HG03159 (cell line): ENCODE results near the gene ACBD6.

Source experiments
- ATAC-seq: cut with Tn5 transposase; IDR thresholded peaks from one replicate; pipeline ENCODE4 v1.9.1; 2021; ENCODE audit warnings: mild to moderate bottlenecking, moderate library complexity; ENCODE audit not compliant: unreplicated experiment

ACBD6 gene

GRCh38 chr1:180272395-180272794 lies 230.0 kb downstream of the ACBD6 start:
- no peak for ATAC-seq

DNA sequence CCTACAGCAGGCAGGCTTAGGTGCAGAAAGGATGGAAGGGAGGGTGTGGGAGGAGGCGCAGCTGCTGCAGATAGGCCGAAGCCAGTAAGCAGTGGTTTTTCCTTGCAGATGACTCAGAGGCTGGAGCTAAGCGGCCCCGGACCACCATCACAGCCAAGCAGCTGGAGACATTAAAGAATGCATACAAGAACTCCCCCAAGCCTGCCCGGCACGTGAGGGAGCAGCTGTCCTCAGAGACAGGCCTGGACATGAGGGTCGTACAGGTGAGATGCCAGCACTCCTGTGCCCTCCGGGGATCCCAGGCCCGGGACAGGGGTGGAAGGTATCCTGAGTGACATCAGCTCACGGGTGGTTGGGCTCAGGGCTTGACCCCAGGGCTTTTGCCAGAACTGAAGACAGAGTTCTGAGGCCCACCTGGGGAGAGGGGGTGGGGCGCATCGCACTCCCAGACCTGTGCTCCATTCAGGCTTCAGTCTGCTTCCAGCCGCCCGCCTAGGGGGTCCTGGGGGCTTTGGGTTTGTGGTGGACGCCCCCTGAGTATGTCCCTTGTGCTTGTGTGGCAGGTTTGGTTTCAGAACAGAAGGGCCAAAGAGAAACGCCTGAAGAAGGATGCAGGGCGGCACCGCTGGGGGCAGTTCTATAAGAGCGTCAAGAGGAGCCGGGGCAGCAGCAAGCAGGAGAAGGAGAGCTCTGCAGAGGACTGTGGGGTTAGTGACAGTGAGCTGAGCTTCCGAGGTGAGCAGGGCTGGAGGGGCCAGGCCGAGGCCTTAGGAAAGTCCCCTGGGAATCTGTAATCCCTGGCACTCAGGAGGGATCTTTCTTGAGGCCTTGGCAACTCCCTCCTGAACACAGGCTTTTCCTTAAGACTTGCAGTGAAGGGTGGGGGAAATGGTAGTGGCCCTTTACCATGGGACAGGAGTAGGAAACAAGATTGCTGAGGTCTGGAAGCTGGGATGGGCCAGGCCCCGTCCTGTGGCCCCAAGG lies 230.8 kb downstream of the ACBD6 start:
- no peak for ATAC-seq

GRCh38 chr1:180270530-180271271 lies 231.7 kb downstream of the ACBD6 start:
- ATAC-seq, result no peak

- ATAC-seq, result no peak
These were observed 232.5 kb downstream of the ACBD6 start for GRCh38 chr1:180269645-180270529.

- no peak for ATAC-seq
These were observed 233.8 kb downstream of the ACBD6 start for GRCh38 chr1:180268556-180269075.

- no peak for ATAC-seq
These were observed 234.4 kb downstream of the ACBD6 start for GRCh38 chr1:180267761-180268555.

DNA sequence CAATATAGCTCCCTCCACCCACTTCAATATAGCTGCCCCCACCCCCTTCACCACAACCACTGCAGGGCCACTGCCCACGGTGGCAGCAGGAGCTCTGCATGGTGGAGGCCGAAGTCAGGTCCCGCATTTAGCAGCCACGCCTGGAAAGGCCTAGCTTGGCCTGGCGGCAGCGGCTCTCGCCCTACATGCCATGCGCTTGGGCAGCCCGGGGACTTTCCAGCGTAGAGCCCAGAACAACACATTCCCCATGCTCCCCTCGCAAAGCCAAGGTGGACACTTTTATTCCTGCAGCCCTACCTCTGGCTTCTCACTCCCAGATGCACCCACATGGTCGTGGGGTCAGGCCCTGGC lies 235.2 kb downstream of the ACBD6 start:
- no peak for ATAC-seq

- no peak for ATAC-seq
These were observed 235.8 kb downstream of the ACBD6 start for GRCh38 chr1:180266275-180267210.

- ATAC-seq, result no peak
These were observed 236.5 kb downstream of the ACBD6 start for GRCh38 chr1:180265871-180266270.

DNA sequence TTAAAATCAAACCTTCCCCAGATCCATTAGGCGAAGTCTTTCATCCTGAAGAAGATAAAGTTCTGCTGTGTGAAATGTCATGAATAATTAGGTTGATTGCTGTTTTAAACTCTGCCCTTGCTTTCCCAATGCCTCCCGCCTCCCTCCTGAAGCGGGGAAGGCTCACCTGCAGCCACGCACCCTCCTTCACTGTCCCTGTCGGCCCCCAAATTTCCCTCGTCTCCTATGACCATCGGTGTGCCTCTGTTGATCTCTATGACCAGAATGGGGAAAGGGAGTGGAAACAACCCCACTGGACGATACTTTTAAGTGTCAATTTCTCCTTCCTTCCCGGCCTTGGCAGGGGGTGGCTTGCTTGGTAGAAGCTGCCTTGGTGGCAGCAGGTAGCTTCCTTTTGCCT lies 237.2 kb downstream of the ACBD6 start:
- ATAC-seq, result no peak

DNA sequence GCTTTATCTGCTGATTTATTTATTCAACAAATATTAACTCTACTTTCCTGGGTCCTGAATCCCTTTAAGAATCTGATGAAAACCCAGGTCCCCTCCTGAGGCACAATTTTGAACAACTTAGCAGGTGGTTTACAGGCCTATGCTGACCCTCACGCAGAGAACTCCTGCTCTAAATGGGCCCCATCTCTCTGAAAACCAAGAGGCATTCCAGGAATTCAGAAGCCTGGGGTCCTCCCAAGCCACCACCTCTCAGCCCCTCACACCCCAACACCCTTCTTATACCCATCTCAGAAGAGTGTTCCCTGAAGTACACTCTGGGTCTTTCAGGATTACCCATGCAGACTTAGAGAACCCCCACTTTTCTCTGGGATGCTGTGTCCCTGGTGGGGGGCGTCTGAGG lies 237.8 kb downstream of the ACBD6 start:
- ATAC-seq, result no peak

- ATAC-seq, result no peak
These were observed 239.5 kb downstream of the ACBD6 start for GRCh38 chr1:180262628-180263488.

DNA sequence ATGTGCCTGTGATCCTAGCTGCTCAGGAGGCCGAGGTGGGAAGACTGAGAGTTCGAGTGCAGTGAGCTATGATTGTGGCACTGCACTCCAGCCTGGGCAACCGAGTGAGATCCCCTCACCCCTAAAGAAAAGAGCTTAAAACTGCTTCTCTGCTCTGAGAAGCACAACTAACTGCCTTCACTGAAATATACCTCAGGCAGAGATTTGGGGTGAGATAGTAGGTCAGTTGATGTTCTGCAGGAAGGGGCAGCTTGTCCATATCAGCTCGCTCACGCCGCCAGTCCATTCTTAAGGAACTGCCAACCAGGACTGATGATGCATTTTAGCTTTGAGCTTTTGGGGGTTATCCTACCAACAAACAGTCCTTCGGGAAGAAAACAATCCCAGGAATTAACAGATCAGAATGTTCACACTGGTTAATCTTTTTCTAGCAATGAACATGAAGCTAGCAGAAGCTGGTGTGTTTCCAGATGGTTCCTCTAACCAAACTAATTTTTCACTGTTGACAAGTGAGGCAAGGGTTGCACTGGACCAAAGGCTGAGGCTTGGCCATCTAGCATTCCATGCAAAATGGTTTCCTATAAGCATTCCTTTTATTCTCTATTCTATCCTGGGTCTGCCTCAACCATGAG lies 240.7 kb downstream of the ACBD6 start:
- no peak for ATAC-seq

DNA sequence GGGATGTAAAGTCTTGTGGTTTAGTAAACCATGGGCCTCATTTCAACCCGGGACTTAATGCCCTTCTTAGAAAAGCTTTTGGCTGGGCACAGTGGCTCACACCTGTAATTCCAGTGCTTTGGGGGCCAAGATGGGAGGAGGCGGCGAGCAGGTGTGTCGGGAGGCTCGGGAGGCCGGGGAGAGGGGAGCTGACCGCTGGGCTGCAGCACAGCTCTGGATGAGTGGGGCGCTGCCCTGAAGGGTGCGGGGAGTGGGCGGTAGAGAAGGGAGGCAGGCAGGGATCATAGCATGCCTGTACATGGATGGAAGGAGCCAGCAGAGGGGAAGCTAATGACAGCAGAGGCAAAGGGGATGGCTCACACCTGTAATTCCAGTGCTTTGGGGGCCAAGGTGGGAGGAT lies 241.3 kb downstream of the ACBD6 start:
- ATAC-seq, result no peak

DNA sequence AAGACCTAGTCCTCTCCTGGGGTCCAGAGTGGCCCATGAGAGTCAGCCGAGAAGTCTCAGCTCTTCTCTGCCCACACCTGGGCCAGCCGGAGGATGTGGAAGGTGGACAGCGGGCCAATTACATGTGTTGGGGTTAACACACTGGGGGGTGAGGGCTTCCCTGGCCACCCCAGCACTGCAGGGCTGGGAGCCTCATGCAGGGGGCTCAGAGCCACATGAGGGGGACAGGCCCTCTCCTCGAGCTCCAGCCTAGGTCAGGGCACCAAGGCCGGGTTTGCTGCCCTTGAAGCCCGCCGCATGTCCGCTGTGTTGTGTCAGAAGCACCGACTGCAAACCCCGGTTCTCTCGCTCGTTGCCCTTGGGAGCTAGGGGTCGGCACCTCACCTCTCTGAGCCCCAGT lies 241.8 kb downstream of the ACBD6 start:
- ATAC-seq, result no peak

DNA sequence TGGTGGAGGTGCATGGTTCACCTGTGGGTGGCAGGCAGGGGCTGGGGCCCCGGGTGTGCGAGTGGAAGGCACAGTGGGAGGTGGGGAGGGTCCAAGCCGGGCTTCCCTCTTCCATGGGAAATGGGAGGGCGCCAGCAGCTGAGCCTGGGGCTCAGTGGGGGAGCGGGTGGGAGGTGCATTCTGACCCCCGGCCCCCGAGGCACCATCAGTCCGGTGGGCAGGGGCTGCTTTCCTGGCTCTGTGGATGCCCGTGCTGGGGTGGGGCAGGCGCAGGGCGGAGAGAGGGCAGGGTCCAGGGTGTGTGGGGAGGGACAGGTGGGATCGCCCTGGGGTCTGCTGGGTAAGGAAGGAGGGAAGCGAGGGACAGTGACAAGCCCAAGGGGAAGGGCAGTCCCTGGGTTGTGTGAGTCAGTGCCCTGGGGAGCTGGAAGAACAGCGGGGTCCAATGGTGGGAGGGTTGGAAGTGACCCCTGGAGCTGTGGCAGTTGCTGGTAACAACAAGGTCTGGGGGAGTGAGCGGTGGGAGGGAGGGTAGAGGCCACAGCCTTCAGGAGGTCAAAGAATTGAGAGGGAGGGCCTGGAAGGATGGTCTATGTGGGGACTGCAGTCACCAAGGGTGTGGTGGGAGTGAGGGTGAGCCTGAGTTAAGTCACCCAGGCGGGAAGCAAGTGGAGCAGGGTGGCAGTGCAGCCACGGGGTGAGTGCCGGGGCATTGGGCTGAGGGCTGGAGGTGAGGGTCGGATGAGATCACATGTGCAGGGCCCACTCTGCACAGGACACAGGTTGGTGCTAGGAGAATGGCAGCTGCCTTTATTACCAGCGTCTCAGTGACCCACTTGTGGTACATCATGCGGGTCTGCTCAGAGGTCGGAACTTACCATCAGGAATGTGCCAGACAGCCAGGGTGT lies 242.7 kb downstream of the ACBD6 start:
- ATAC-seq, result no peak

GRCh38 chr1:180258935-180259334 lies 243.4 kb downstream of the ACBD6 start:
- ATAC-seq, result no peak
